DMS79 (cell line): ENCODE results near the gene DCUN1D3.

Experiments
- DNase-seq: peaks from one replicate; lab custom pipeline; 2025; lab: John Stamatoyannopoulos, UW

The DCUN1D3 gene

DNA sequence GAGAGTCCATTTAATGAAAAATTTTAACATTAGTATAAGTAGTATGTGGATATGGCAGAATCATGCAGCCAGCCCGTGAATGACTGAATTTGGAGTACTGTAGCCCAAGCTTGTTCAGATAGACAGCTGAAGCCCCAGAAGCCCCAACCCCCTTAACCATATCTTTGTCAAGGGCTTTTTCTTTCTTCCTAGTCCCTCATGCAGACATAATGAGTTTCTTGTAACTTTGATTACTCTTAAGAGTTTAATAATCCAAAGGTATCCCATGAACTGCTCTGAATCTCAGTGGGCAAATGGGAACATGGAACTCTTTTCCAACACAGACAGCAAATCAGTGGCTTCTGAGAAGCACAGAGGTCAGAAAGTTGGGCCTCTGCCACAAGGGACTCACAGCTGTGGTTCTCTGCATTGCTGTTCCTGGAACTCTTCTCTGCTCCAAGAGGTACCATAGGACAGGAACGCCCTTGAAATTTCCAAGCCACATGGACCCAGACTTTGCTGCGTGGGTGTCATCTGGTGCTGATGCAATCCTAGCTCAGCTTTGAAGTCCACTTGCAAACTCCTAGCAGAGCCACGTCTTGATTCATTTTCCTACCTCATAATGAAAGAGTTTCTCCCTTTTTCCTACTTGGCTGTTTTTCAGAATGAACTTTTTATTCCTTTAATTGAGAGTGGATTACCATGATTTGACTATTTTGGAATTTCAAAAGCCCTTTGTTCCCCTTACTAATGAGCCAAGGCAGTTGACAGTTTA lies 18.5 kb upstream of the DCUN1D3 start:
- no peak for DNase-seq

GRCh38 chr16:20916942-20917341 lies 16.8 kb upstream of the DCUN1D3 start:
- DNase-seq: no peak

DNA sequence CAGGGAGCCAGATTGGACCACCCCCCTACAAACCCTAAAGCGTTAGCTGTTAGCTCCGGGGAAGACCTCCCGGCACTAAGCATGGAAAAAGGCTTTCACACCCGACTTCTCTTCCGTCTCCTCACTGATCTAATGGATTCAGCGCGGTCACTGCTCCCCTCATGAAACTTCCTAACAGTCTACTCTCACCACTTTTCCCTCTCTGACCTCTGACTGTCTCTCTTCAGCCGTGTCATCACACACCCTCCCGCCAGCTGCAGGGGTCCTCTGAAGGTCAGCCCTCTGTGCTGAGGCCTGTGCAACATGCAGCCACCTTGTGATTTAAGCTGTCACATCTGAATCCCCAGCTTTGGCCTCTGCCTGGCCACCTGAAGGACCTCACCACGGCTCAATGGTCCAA lies 16.1 kb upstream of the DCUN1D3 start:
- no peak for DNase-seq

DNA sequence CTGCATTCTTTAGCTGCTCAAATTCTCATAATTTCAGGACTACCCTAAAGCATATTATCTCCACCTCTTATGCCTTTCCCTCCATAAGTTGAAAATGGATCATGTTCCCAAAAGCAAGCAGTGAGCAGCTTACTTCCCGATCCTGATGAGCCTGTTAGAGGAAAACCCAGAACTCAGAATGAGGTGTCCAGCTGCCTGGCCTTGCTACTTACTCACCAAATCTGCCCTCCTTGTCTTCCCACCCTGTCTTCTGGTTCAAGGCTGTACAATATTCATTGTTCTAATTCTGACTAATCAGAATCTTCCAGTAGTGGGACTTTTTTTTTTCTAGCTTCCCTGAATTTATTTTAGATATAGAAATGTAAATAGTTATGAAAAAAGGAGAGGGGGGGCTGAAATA lies 11.2 kb upstream of the DCUN1D3 start:
- no peak for DNase-seq

DNA sequence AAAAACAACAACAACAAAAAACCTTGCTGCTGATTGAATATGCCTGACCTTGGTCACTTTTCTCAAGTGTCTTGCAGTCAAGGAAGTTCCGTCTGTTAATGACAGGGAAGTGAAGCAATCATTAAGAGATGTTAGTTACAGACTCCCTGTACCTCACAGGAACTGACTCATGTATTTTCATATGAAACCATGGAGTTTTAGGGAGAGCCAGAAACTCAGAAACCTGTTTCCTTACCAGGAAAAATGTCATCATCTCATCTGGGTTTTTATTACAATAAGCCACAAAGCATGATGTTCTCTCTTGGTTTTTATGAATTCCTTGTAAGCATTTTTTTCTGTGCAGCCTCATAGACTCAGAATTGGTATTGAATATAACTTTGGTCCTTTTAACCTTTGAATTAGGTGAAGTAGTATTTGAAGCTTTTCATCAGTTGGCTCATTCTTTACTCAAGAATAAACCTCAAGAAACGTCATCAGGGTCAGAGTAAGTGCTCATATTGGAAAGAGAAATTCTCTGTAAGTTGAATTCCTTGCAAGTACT lies 10.7 kb upstream of the DCUN1D3 start:
- DNase-seq: no peak

DNA sequence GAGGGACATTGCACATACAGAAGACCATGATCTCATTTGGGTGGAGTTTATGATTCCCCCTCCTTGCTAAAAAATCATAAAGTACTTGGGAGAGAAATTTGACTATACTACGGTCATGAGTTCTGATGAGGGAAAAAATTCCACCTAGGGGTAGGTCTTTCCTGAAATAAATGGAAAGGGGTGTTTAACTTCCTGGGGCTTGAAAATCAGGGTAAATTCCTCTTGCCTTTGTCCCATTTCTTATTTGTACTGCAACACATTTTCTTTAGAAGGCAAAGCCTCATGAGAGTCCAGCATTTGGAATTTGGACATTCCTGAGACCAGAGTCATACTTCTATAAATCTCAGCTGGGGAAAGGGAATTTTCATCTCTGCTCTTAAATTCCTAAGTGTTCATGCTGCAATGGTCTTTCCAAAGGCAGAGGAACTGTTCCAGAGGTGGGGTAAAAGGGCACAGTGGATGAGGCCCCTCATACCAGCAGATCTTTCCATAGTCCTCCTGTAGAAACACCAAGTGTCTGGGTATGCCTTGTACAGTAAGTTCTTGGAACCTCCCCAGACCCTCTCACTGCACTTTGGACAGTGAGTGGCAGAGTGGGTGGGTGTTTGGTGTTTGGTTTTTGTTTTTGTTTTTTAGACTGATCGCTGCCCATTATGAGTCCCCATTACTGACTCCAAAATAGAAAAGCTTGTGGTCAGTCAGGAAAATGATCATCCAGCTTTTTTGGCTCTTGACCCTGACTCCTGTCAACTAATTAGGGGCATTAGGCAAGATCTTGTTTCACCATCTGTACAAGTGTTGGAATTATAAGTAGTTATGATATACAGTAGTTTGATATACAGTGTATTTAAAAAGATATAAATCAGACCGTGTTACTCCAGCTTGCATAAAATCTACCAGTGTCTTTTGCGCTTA lies 6.4 kb upstream of the DCUN1D3 start:
- DNase-seq: no peak

GRCh38 chr16:20905576-20905975 lies 5.4 kb upstream of the DCUN1D3 start:
- no peak for DNase-seq

GRCh38 chr16:20904507-20905081 lies 4.4 kb upstream of the DCUN1D3 start:
- no peak for DNase-seq

GRCh38 chr16:20903899-20904506 lies 3.8 kb upstream of the DCUN1D3 start:
- DNase-seq: no peak

DNA sequence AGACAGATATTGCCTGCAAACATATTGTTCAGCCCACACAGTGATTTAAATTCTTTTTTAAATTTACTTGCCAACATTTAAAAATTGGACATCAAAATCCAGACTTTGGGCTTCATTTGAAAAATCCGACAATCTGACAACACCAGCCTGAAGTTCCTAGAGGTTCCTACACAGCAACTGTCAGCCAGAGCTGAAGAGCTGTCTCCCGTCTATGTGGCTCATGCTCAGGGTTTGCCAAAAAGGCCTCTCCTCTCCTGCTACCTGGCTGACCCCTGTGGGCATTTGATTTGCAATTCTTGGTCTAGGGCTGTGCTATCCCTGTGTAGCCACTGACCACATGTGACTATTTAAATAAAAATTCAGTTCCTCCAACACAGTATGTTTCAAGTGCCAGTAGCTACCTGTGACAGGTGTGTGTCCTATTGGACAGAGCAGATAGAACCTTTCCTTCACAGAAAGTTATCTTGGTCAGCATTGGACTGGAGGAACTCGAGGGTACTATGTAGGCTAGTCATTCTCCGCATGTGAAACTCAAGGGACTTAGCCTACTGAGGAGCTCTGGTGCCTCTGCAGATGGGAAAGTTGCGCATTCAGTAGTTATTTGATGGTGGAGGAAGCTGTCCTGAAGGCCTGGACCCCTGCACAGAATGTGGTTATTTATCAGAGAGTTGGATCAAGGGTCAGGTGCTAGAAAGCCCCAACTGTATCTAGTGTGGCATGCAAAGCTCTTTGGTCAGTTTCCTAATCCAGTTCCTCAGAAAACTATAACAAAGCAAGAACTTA lies 3.1 kb upstream of the DCUN1D3 start:
- DNase-seq: no peak

DNA sequence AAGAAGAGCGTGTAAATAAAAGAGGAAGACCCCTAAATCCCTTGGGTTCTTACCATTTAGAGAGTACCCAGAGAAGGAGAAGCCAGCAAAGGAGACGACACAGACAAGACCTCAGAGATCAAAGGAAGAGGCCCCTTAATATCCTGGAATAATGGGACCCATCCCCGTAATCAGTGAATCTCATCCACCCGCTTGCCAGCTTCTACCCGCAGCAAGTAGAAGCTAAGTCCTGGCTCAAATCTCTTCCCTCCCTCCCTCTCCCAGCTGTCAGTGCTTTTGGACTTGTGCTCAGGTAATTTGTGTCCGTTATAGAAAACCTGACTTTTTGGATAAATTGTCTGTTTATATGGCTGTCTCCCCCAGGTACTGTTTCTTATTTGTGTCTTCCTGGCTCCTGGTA lies 2.3 kb upstream of the DCUN1D3 start:
- no peak for DNase-seq

DNA sequence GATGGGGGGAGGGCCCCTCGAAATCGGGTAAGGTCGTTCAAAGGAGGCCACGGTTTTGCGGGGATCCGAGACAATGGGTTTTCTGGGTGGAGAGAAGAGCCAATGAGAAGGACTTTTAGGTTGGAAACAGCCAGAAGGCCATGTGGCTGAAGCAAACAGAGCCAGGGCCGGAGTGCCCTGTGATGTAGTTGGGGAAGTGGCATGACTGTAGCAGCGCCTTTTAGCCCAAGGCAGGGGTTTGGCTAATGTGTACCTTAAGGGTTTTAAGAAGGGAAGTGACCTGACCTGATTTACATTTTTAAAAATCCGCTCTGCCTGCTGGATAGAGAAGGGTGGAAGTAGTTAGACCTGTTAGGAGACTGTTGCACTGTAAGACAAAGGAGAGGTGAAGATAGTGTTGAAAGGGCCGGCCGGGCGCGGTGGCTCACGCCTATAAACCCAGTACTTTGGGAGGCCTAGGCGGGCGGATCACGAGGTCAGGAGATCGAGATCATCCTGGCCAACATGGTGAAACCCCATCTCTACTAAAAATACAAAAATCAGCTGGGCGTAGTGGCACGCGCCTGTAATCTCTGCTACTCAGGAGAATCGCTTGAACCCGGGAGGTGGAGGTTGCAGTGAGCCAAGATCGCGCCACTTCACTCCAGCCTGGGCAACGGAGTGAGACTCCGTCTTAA lies 1.4 kb upstream of the DCUN1D3 start:
- DNase-seq: peak; percentile 44

DNA sequence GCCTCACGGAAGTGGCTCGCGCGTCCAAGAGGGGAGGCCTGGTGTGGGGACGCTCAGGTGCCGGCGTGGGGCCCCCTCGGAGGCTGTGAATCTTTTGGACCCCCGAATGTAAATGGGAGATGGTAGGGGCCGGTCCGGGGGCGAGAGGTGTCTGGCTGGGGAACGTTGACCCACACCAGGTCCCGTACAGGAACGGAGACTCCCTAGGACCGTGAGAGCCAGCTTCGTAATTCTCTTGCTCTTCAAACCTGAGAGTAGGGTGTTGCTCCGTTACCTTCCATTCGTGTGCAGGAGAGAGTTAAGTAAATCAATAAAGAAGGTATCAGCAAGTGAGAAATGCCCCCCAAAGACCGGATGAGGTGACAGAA lies 894 bp upstream of the DCUN1D3 start:
- peak; percentile 44 for DNase-seq

DNA sequence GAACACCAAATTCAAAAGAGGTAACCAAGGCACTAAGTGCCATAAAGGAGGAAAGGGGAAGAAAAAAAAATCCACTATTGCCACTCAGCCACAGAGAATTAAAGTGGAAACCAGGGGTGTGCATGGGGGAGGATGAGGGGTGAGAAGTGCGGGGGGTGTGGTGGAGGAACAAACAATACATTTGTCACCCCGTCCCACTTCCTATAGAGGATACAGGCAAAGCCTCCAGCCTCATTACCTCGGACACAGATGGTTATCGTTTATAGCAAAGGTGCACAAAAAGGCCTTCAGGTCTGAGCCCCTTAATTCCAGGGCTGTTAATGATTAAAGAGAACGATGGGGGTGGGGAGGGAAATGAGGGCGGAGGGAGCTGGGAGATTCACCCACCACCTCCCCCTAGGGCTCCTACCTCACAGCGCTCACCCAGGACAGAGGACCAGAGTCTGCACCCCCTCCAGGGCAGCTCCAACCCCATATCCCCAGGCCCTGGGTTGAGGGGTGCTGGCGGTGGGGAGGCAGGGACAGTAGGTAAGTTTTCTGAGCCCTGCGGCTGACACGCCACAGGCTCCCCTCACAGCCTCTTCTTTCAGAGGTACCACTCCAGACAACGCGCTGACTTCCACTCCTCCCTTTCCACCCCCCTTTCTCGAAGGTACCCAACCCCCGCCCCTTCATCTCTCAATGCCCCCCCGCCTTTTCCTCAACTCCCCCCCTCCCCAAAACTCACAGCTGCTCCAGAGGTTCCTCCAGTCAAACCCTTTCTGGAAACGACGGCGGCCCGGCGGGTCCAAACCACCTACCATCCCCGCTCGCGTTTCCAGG lies 470 bp downstream of the DCUN1D3 start:
- DNase-seq: no peak

DNA sequence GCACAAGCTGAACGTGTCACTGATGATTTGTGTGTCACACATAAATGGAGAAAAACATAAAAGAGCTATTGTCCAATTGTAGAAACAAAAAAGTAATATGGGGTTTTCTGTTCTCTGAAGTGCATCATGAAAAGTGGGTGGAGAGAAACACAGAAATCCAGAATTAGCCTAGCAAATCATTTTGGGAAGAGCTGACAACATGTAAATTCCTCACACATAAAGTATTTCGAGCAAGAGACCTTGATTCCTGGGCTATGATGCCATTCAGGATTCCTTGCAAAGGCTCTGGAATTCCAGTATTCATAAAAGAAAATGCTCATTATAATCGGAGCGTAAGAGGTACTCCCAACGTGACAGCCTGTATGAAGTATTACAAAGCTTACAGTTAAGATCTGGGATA lies 1.1 kb downstream of the DCUN1D3 start:
- no peak for DNase-seq

- no peak for DNase-seq
Measured at GRCh38 chr16:20897922-20898321, 2.2 kb downstream of the DCUN1D3 start.

DNA sequence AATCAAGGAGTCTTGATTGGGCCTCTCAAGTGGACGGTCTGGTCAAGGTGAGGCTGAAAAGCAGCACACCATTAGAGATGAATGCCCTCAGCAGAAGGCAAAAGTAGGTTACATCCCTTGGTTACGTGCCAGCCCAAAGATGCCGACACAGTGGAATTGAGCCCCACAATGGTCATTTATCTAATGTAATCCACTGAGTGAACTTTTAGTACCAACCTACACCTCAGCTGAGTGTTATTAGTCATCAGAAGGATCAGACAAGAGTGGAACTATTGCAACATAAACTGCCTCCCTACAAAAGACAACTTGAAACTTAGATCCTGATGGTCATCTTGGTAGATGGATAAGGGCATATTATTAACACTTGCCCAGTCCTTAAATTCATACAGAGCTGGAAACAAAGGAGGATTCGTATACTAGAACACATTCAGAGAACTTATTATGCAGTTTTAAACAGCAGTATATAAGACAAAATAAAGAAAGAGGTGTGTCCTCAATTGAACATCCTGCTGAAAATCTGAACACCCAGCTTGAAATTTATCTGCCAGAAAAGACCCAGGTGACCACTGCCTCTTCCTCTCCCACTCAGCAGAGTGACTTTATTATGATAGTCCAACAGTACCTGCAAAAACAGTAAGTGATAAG lies 2.8 kb downstream of the DCUN1D3 start:
- no peak for DNase-seq

DNA sequence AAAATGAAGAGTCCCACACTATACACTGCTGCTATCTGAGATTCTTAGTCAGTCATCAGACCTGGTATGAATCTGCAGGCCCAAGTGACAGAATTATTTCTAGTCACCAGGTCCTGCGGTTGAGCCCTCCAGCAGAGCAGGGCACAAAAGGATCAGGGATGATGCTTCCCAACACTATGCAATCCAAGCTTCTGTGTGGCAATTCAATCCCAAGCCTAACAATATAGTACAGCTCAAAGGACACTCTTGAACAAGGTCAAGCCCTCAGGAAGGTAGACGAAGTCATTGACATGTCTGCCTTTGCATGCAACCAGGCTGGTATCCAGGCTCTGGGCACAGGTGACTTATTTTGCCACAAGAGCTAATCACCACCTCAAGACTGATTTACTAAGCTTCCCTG lies 5.8 kb downstream of the DCUN1D3 start:
- no peak for DNase-seq

- DNase-seq: no peak
Measured at GRCh38 chr16:20889625-20890275, 10.4 kb downstream of the DCUN1D3 start.
